Ascending aorta (tissue), 2 donors: ENCODE data around the gene MSANTD7. TPM values are rescaled to one million over a fixed set of nuclear protein-coding genes. Genes with fewer than 3 reads are reported as not detected.

Experiments
- DNase-seq, 2 donors: peaks; one replicate each; pipeline ENCODE4 v3.0.0-alpha.2; 2019; ENCODE audit warnings: low spot score in 2 of 2
- H3K27ac ChIP-seq, 2 donors: fragments of 200-600 bp; sonication (generic); one replicate each; pipeline ENCODE4 v1.5.1; 2016 to 2017; ENCODE audit warnings: mild to moderate bottlenecking in 1 of 2
- H3K27me3 ChIP-seq: fragments of 200-600 bp; sonication (generic); one replicate; pipeline ENCODE4 v1.5.1; 2017
- H3K36me3 ChIP-seq, 2 donors: fragments of 200-600 bp; sonication (generic); one replicate each; pipeline ENCODE4 v1.5.1; 2016
- H3K4me1 ChIP-seq, 2 donors: fragments of 200-600 bp; sonication (generic); one replicate each; pipeline ENCODE4 v1.5.1; 2016 to 2017; ENCODE audit warnings: mild to moderate bottlenecking in 1 of 2
- H3K4me3 ChIP-seq, 2 donors: fragments of 200-600 bp; sonication (generic); one replicate each; pipeline ENCODE4 v1.5.1; 2016 to 2017; ENCODE audit warnings: mild to moderate bottlenecking in 1 of 2
- H3K9me3 ChIP-seq, 2 donors: fragments of 200-600 bp; sonication (generic); one replicate each; pipeline ENCODE4 v1.5.1; 2016
- intact Hi-C: fragments of 100-400 bp; cut with DNase I; formaldehyde crosslinking; loops from one replicate; pipeline ENCODE4 v1.15.1; 2023
- total RNA-seq: library from RNA; depleted of rRNA; stranded (reverse); fragments of >200 nt; gene quantifications from one replicate; pipeline ENCODE4 v1.1.0, GENCODE V29; 2016
- TF ChIP-seq, protein P1 (sequence below), 3 experiments: fragments of 200-600 bp in 2 of 3; fragments of 450-650 bp in 1 of 3; sonication (generic) in 2 of 3; IDR thresholded peaks; one replicate each; pipeline ENCODE4 v1.5.1; 2016 to 2019; ENCODE audit warnings: antibody characterized with exemption in 3 of 3, mild to moderate bottlenecking in 1 of 3, moderate library complexity in 1 of 3

MSANTD7 gene, protein sequence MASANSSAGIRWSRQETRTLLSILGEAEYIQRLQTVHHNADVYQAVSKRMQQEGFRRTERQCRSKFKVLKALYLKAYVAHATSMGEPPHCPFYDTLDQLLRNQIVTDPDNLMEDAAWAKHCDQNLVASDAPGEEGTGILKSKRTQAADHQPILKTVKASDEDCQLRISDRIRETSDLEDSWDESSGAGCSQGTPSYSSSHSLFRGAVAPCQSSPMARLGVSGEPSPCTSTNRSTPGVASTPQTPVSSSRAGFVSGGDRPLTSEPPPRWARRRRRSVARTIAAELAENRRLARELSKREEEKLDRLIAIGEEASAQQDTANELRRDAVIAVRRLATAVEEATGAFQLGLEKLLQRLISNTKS
- total RNA-seq: 0.64 TPM

DNA sequence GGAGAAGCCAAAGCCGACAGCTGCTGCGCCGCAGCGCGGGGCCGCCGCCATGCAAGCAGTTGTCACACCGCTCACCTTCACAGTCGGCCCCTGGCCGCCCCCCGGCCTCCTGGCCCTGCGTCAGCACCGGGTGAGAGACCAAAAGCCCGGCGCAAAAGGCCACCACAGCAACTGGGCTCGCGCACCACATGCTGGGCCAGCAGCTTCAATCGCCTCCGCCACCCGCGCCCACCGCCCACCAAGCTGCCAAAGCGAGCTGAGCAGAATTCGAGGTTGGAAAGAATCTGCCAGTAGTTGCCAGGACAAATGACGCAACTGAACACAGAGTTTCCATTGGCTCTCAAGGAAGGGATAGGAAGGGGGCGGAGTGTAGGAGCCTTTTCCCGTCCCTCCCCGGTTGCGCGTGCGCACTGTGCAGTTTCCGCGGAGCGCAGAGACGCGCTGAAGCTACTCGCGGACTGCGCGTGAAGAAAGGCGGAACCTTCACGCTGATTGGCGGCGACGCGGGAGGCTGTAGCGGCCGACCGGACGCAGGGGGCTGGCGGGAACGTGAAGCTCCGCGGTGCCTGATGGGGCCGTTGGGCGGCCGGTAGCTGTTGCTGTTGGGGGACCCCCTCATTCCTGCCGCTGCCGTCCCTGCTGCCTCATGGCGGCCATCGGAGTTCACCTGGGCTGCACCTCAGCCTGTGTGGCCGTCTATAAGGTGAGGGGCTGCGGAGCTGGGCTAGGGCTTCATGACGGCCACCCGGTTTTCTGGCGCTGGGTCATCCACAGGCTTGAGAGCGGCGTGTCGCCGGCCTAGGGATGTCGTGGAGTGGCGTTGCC, at the start of gene MSANTD7, which contains the start of the genes CDNF and HSPA14:
MSANTD7 (plus strand) TSS at position 550 of the 825 bp plus-strand sequence. CDS start 3,979 bp downstream, outside the sequence.
CDNF (minus strand) TSS at position 281 of the 825 bp plus-strand sequence; CDS start at position 190, 91 bp downstream.
HSPA14 (plus strand) TSS at position 550 of the 825 bp plus-strand sequence; CDS start at position 647, 97 bp downstream.
- no peaks in the 10 kb centered on the region for H3K27me3 ChIP-seq
- H3K27ac ChIP-seq: peak within 1 kb of the TSS; percentile 94 to 97
- intact Hi-C loops: loop anchor here (1.0 to 5.0 kb wide), 9 partner anchors 40 to 330 kb away; partner anchors contain the start of genes DCLRE1C, NMT2, RPP38 and SUV39H2
- peak within 1 kb of the TSS; percentile 85 to 86 for H3K4me3 ChIP-seq
- TF ChIP-seq, protein P1, sequence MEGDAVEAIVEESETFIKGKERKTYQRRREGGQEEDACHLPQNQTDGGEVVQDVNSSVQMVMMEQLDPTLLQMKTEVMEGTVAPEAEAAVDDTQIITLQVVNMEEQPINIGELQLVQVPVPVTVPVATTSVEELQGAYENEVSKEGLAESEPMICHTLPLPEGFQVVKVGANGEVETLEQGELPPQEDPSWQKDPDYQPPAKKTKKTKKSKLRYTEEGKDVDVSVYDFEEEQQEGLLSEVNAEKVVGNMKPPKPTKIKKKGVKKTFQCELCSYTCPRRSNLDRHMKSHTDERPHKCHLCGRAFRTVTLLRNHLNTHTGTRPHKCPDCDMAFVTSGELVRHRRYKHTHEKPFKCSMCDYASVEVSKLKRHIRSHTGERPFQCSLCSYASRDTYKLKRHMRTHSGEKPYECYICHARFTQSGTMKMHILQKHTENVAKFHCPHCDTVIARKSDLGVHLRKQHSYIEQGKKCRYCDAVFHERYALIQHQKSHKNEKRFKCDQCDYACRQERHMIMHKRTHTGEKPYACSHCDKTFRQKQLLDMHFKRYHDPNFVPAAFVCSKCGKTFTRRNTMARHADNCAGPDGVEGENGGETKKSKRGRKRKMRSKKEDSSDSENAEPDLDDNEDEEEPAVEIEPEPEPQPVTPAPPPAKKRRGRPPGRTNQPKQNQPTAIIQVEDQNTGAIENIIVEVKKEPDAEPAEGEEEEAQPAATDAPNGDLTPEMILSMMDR (IDR thresholded peaks at IDR 0.05): no peak
- DNase-seq: peak; percentile 92 to 99
- H3K4me1 ChIP-seq: peaks cover 0 to 7% of the 10 kb centered on the region in 2 donors
- H3K9me3 ChIP-seq: no peaks in the 10 kb centered on the region
- peaks cover 13 to 25% of the 10 kb centered on the region in 2 donors for H3K36me3 ChIP-seq

GRCh38 chr10:14798636-14799035, 39.5 kb upstream of the MSANTD7 start:
- Histone ChIP-seq H3K27ac (no peak overlapping the region), H3K36me3 (no peaks in the 10 kb centered on the region), H3K9me3 (no peaks in the 10 kb centered on the region), H3K4me1 (no peaks in the 10 kb centered on the region), H3K27me3 (no peaks in the 10 kb centered on the region), H3K4me3 (no peak overlapping the region)
- TF ChIP-seq, protein P1 (IDR thresholded peaks at IDR 0.05): no peak
- DNase-seq: no peak
- intact Hi-C loops: no loop called here

DNA sequence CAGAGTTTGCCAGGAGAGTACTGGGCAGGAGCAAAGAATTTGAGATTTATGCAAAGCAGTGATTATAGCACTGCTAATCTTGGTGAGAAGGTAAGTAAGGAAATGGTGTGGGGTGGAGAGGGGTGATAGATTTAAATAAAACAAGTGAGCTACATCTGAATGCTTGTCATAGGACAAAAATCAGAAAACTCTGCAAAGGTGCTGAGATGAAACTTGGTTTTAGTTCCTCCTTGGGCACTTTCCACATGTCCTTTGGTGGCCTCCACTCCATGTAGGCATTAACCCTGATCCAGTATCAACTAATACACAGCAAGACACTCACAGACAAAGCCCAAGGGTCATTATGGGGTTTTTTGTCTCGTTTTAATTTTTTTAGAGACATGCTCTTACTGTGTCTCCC, 37.7 kb upstream of the MSANTD7 start:
- Histone ChIP-seq H3K27ac (no peak overlapping the region), H3K4me1 (no peaks in the 10 kb centered on the region), H3K27me3 (no peaks in the 10 kb centered on the region), H3K36me3 (no peaks in the 10 kb centered on the region), H3K9me3 (no peaks in the 10 kb centered on the region), H3K4me3 (no peak overlapping the region)
- TF ChIP-seq, protein P1 (IDR thresholded peaks at IDR 0.05): no peak
- no peak for DNase-seq
- intact Hi-C loops: no loop called here

DNA sequence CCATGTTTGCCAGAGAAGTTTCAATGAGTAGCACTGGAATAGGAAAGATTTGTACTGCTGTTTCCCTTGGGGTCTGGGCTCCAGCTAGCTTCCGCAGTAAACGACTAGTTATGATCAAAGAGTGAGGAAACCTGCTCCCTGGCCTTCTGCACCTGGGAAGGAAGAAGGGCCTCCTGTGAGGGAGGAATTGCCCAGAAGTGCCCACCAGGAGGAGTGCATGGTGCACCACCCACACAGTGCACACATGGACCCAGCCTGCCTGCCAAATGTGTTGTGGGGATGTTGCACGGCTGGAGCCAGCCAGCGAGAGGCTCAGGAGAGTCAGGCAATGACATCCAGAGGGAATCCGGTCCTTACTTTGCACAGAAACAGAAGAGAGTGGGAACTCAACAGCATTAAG, 36.4 kb upstream of the MSANTD7 start:
- intact Hi-C loops: no loop called here
- H3K4me1 ChIP-seq: no peaks in the 10 kb centered on the region

GRCh38 chr10:14803827-14804226, 34.3 kb upstream of the MSANTD7 start:
- intact Hi-C loops: no loop called here
- TF ChIP-seq, protein P1 (IDR thresholded peaks at IDR 0.05): no peak
- H3K27ac ChIP-seq: no peak overlapping the region

More for the DNA sequence above, 36.4 kb upstream of the MSANTD7 start:
- no peak overlapping the region for H3K4me3 ChIP-seq
- H3K36me3 ChIP-seq: no peaks in the 10 kb centered on the region
- TF ChIP-seq, protein P1 (IDR thresholded peaks at IDR 0.05): no peak
- DNase-seq: no peak
- no peak overlapping the region for H3K27ac ChIP-seq
- H3K9me3 ChIP-seq: no peaks in the 10 kb centered on the region
- no peaks in the 10 kb centered on the region for H3K27me3 ChIP-seq

More at GRCh38 chr10:14803827-14804226, 34.3 kb upstream of the MSANTD7 start:
- Histone ChIP-seq H3K36me3 (no peaks in the 10 kb centered on the region), H3K4me3 (no peak overlapping the region), H3K4me1 (no peaks in the 10 kb centered on the region), H3K9me3 (no peaks in the 10 kb centered on the region), H3K27me3 (no peaks in the 10 kb centered on the region)
- DNase-seq: no peak
